ENCODE data around the gene MUC2.

GRCh38 chr11:1031121-1031899, 43.4 kb upstream of the MUC2 start:
- TF ChIP-seq, protein P1, sequence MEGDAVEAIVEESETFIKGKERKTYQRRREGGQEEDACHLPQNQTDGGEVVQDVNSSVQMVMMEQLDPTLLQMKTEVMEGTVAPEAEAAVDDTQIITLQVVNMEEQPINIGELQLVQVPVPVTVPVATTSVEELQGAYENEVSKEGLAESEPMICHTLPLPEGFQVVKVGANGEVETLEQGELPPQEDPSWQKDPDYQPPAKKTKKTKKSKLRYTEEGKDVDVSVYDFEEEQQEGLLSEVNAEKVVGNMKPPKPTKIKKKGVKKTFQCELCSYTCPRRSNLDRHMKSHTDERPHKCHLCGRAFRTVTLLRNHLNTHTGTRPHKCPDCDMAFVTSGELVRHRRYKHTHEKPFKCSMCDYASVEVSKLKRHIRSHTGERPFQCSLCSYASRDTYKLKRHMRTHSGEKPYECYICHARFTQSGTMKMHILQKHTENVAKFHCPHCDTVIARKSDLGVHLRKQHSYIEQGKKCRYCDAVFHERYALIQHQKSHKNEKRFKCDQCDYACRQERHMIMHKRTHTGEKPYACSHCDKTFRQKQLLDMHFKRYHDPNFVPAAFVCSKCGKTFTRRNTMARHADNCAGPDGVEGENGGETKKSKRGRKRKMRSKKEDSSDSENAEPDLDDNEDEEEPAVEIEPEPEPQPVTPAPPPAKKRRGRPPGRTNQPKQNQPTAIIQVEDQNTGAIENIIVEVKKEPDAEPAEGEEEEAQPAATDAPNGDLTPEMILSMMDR (conservative IDR thresholded peaks at IDR 0.05) = no peak
- TF ChIP-seq EZH2 (IDR thresholded peaks at IDR 0.05; ENCODE audit: low read depth) = no peak

Data from PC-9 (cell line).